Left lung (tissue), 10 donors: ENCODE data around the gene FAM181A. TPM values are rescaled to one million over a fixed set of nuclear protein-coding genes. Genes with fewer than 3 reads are reported as not detected.
A peak's percentile ranks its signal among the peaks of the same experiment; 100 is the strongest.

Source experiments
- ATAC-seq: fragments of 200-7000 bp; cut with Tn5 transposase; one replicate; pipeline ENCODE4 v1.9.1; 2020; ENCODE audit warnings: moderate library complexity
- DNase-seq, 4 donors: peaks; one replicate each; pipeline ENCODE4 v3.0.0-alpha.2; 2013 to 2020
- H3K27ac ChIP-seq, 2 donors: fragments of 200-600 bp; sonication (generic) in 1 of 2; one replicate each; pipeline versions ENCODE4 v1.5.0 to v1.8.0; 2020 to 2021
- H3K27me3 ChIP-seq, 2 donors: fragments of 200-600 bp; sonication (generic) in 1 of 2; one replicate each; pipeline versions ENCODE4 v1.5.0 to v1.8.0; 2020 to 2021
- H3K36me3 ChIP-seq, 2 donors: fragments of 200-600 bp; sonication (generic) in 1 of 2; one replicate each; pipeline versions ENCODE4 v1.5.0 to v1.8.0; 2020 to 2021
- H3K4me1 ChIP-seq, 2 donors: fragments of 200-600 bp; one replicate each; pipeline ENCODE4 v1.8.0; 2021
- H3K4me3 ChIP-seq, 2 donors: fragments of 200-600 bp; sonication (generic) in 1 of 2; one replicate each; pipeline versions ENCODE4 v1.5.0 to v1.8.0; 2020 to 2021; ENCODE audit warnings: mild to moderate bottlenecking in 1 of 2
- H3K9me3 ChIP-seq, 2 donors: fragments of 200-600 bp; sonication (generic) in 1 of 2; one replicate each; pipeline versions ENCODE4 v1.5.0 to v1.8.0; 2020 to 2021
- intact Hi-C, 2 donors: fragments of 100-400 bp; cut with DNase I; formaldehyde crosslinking; loops; one replicate each; pipeline versions ENCODE4 v1.11.2 to v1.14.2; 2022
- polyA plus RNA-seq, 6 donors: library from polyadenylated mRNA; unstranded; fragments of 120-200 nt; gene quantifications; one replicate each; pipeline ENCODE4 v1.2.1, GENCODE V29; 2013; ENCODE audit not compliant: insufficient read length in 6 of 6
- total RNA-seq, 2 donors: library from RNA; stranded (reverse); fragmentation: NEBNext Ultra II Directional; extraction: Animal tissue kit (Norgen Biotek cat#: 25700); gene quantifications; one replicate each; pipeline ENCODE4 v1.2.1, GENCODE V29; 2021
- TF ChIP-seq, protein P1 (sequence below), 2 donors: fragments of 200-600 bp; sonication (generic) in 1 of 2; IDR thresholded peaks; one replicate each; pipeline versions ENCODE4 v1.5.0 to v1.8.0; 2021; ENCODE audit warnings: antibody characterized with exemption in 2 of 2
- donor health status: DM: no; HTN: yes; CAD: no.
- donor health status: DM: no; HTN: no; CAD: no.

Gene FAM181A
- total and polyA plus RNA-seq, 8 donors, result 0.10 to 1.1 (median 0.37) TPM; not detected in 2

DNA sequence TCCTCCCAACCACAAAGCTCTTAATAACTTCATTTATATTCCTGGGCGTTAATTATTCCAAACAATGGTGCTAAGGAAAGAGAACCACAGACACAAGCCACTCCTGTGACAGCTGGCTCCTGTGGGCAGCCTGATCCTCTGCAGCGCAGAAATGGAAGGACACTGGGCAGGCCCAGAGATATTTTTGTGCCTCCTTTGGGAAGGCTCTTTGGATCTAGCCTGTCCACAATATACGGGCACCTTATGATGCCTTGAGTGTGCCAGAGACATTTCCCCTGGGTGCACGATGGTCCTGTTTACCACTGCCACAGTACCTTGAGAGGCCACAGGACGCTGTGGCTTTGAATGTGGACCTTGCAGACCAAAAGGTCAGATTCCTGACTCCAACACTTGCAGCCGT lies 47.2 kb downstream of the FAM181A start:
- no peak for ATAC-seq
- H3K4me1 ChIP-seq, result peaks cover 0 to 9% of the 10 kb centered on the region in 2 donors
- no peak overlapping the region for H3K4me3 ChIP-seq
- H3K27ac ChIP-seq, result no peak overlapping the region
- no peaks in the 10 kb centered on the region for H3K9me3 ChIP-seq
- TF ChIP-seq, protein P1, sequence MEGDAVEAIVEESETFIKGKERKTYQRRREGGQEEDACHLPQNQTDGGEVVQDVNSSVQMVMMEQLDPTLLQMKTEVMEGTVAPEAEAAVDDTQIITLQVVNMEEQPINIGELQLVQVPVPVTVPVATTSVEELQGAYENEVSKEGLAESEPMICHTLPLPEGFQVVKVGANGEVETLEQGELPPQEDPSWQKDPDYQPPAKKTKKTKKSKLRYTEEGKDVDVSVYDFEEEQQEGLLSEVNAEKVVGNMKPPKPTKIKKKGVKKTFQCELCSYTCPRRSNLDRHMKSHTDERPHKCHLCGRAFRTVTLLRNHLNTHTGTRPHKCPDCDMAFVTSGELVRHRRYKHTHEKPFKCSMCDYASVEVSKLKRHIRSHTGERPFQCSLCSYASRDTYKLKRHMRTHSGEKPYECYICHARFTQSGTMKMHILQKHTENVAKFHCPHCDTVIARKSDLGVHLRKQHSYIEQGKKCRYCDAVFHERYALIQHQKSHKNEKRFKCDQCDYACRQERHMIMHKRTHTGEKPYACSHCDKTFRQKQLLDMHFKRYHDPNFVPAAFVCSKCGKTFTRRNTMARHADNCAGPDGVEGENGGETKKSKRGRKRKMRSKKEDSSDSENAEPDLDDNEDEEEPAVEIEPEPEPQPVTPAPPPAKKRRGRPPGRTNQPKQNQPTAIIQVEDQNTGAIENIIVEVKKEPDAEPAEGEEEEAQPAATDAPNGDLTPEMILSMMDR (IDR thresholded peaks at IDR 0.05), result no peak
- no peaks in the 10 kb centered on the region for H3K27me3 ChIP-seq
- intact Hi-C loops, result no loop called here
- no peak for DNase-seq
- no peaks in the 10 kb centered on the region for H3K36me3 ChIP-seq

DNA sequence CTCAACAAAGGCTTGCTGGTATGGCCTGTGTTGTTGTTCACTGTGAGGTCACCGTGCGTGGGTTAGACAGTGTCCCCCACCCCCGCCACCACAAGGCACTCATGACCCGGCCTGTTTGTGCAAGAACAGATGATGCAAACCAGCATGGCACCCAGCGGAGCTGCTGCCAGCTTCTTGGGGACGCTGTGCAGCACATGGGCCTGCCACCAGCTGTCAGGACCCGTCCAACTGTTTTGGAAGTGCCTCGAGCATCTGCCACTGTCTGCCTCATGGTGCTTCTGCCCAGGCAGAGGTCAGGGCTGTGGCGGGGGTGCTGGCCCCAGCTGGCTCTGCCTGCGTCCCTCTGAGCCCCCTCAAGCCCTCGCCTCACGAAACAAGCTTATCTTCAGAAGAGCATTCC lies 47.7 kb downstream of the FAM181A start:
- H3K4me3 ChIP-seq, result no peak overlapping the region
- no peaks in the 10 kb centered on the region for H3K27me3 ChIP-seq
- peaks cover 0 to 9% of the 10 kb centered on the region in 2 donors for H3K4me1 ChIP-seq
- ATAC-seq (no peak), DNase-seq (peak in 1 of 4 donors; percentile 38)
- H3K36me3 ChIP-seq, result no peaks in the 10 kb centered on the region
- intact Hi-C loops, result no loop called here
- H3K27ac ChIP-seq, result no peak overlapping the region
- TF ChIP-seq, protein P1 (IDR thresholded peaks at IDR 0.05), result no peak
- H3K9me3 ChIP-seq, result no peaks in the 10 kb centered on the region

DNA sequence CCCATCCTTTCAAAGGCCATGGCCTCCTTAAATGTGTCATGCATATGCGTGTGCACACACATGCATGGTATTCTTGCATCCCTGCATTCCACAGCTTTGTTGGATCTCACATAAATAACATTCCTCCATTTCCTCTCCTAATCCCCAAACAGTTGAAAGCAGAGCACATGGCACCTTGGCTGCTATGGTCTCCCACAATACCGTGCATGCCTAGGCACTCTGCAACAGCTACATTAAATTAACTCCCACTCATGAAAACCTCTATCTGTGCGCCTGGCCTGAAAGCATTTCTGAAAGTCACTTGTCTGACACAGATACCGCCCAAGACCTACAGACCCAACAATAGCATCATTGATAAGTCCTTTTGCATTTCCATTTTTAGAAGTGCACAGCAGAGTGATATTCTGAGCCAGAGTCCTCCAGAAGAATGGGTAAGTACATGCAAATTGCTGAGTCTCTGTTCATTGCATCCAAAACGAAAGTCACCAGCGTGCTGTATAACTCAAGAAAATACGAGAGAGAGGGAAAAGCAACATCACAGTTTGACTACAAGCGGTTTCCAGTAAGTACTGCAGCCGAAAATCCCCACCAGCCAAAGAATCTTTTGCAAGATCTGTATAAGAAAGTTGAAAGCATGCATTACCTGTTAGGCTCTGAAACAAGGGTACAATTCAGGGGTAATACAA lies 48.8 kb downstream of the FAM181A start:
- DNase-seq (no peak), ATAC-seq (no peak)
- Histone ChIP-seq H3K27ac (no peak overlapping the region), H3K4me3 (no peak overlapping the region), H3K27me3 (no peaks in the 10 kb centered on the region), H3K4me1 (peaks cover 0 to 4% of the 10 kb centered on the region in 2 donors), H3K36me3 (no peaks in the 10 kb centered on the region), H3K9me3 (no peaks in the 10 kb centered on the region)
- TF ChIP-seq, protein P1 (IDR thresholded peaks at IDR 0.05), result no peak
- intact Hi-C loops, result no loop called here

DNA sequence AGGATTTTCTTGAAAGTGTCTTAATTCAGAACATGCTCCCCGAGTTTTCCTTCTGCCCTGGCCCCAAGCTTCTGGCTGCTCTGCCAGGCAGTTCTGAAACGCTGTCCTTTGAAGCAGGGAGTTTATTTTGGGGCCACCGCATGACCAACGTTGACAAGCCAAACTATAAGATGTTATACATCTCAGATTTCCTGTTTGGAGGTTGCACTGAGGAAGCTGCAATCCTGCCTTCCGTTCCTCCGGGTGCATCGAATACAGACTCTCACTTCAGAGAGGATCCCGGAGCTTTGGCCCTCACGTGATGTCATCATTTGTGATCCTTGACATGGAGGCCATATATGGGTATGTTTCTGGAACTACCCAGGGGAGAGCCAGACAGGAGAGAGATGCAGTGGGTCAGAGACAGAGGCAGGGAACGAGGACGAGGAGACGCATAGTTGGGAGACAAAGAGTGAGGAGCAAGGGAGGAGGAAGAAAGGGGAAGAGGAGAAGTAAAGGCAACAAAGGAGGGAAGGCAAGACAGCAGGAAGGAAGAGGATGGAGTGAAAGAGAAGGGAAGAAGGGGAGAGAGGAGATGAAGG lies 49.4 kb downstream of the FAM181A start, which contains the start of gene ASB2:
Gene ASB2, minus strand, starts transcription at position 94 of the 581 bp plus-strand sequence. CDS start 12,031 bp downstream, outside the sequence.
- Histone ChIP-seq H3K27me3 (no peaks in the 10 kb centered on the region), H3K9me3 (no peaks in the 10 kb centered on the region), H3K4me3 (no peak within 1 kb of the TSS), H3K4me1 (no peaks in the 10 kb centered on the region), H3K36me3 (no peaks in the 10 kb centered on the region), H3K27ac (no peak within 1 kb of the TSS)
- DNase-seq, result no peak
- TF ChIP-seq, protein P1 (IDR thresholded peaks at IDR 0.05), result no peak
- ATAC-seq, result no peak
- intact Hi-C loops, result no loop called here

DNA sequence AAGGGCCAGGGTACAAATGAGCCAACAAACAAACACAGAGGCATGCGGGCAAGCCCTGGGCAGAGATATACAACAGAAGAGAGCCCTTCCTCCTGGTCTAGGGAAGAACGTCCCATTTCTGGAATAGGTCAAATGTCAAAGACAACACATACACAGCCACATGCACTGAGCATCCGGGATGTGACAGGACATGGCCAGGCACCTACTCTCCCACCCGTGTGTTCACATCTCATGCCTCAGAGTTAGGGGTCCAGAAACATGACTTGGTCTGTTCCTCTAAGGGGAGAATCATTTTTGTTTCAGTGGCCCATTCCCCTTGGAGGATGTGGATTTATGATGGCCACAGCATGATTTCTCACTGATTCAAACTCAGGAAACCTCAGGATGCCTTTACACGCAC lies 50.0 kb downstream of the FAM181A start:
- TF ChIP-seq, protein P1 (IDR thresholded peaks at IDR 0.05), result no peak
- Histone ChIP-seq H3K27me3 (no peaks in the 10 kb centered on the region), H3K4me1 (no peaks in the 10 kb centered on the region), H3K27ac (no peak overlapping the region), H3K4me3 (no peak overlapping the region), H3K9me3 (no peaks in the 10 kb centered on the region), H3K36me3 (no peaks in the 10 kb centered on the region)
- DNase-seq, result peak in 1 of 4 donors; percentile 9
- ATAC-seq, result no peak
- intact Hi-C loops, result no loop called here
